Stimulated activated memory B cell treated with anti-CD40 and anti-IgM and Interleukin-4, amounts not matched to agents 10 μg/mL and 1 μg/mL and 100 μg/mL, for 72 hours (primary cell): Measurements from ENCODE around the gene HERC3.

ENCODE experiments used
- ATAC-seq: fragments of 150-1000 bp; cut with Tn5 transposase; 2 replicates; pipeline ENCODE4 v1.10.0; 2021
- H3K27ac Mint-ChIP-seq: one replicate; pipeline ENCODE4 v1.8.0; 2022; ENCODE audit warnings: mild to moderate bottlenecking, mixed read lengths
- H3K27me3 Mint-ChIP-seq: one replicate; pipeline ENCODE4 v1.8.0; 2022; ENCODE audit warnings: mixed read lengths
- H3K36me3 Mint-ChIP-seq: one replicate; pipeline ENCODE4 v1.8.0; 2022; ENCODE audit warnings: mixed read lengths
- H3K4me1 Mint-ChIP-seq: one replicate; pipeline ENCODE4 v1.8.0; 2022; ENCODE audit warnings: mixed read lengths
- H3K4me3 Mint-ChIP-seq: one replicate; pipeline ENCODE4 v1.8.0; 2022; ENCODE audit warnings: mild to moderate bottlenecking, moderate library complexity, mixed read lengths
- H3K9me3 Mint-ChIP-seq: one replicate; pipeline ENCODE4 v1.8.0; 2022; ENCODE audit warnings: mixed read lengths

Gene HERC3

DNA sequence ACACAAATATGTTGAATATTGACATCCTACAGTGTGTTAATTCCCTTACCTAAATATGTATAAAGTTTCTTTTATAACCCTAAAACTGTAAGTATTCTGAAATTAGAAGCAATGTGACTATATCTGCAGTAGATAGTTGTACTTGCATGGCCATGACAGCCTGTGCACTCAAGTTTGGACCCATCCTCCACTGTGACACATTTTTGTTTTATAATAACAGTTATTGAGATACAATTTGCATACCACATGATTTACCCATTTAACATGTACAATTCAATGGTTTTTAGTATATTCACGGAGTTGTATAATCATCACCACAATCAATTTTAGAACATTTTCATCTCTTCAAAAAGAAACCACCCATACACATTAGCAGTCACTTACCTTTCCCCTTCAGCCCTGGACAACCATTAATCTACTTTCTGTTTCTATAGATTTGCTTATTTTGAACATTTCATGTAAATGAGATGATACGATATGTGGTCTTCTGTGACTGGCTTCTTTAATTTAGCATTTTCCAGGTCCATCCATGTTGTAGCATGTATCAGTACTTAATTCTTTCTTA is 29.6 kb downstream of the HERC3 start:
- Mint-ChIP-seq H3K36me3 (peaks cover 70% of the 10 kb centered on the region), H3K4me3 (no peak overlapping the region), H3K9me3 (peaks cover 7% of the 10 kb centered on the region), H3K27me3 (no peaks in the 10 kb centered on the region), H3K27ac (no peak overlapping the region), H3K4me1 (peaks cover 40% of the 10 kb centered on the region)
- no peak for ATAC-seq

- ATAC-seq = no peak
- peaks cover 31% of the 10 kb centered on the region for H3K4me1 Mint-ChIP-seq
- H3K36me3 Mint-ChIP-seq = peaks cover 64% of the 10 kb centered on the region
- H3K4me3 Mint-ChIP-seq = no peak overlapping the region
- peaks cover 7% of the 10 kb centered on the region for H3K9me3 Mint-ChIP-seq
- H3K27me3 Mint-ChIP-seq = no peaks in the 10 kb centered on the region
- H3K27ac Mint-ChIP-seq = no peak overlapping the region
Measured at GRCh38 chr4:88623097-88623496, 30.8 kb downstream of the HERC3 start.

- Mint-ChIP-seq H3K36me3 (peaks cover 50% of the 10 kb centered on the region), H3K9me3 (peaks cover 13% of the 10 kb centered on the region), H3K27me3 (no peaks in the 10 kb centered on the region), H3K27ac (no peak overlapping the region), H3K4me3 (no peak overlapping the region), H3K4me1 (peaks cover 25% of the 10 kb centered on the region)
- no peak for ATAC-seq
Measured at GRCh38 chr4:88628746-88629145, 36.5 kb downstream of the HERC3 start.

DNA sequence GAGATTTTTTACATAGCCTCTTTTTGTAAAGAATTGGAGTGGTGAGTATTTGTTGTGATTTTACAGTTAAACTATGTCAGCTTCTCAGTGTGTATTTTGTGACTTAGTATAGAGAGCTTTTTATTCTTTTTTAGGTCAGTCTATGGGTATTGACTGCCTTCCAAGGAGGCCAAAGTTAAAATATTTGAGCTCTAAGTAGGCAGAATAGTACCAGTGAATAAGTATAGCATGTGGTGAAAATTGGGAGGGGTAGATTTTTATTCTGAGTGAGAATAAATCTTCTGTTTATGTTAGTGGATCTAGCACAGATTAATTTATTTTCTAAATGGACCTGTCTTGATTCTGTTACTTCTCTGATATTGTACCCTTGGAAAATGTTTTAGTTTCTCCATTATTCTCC is 37.5 kb downstream of the HERC3 start:
- ATAC-seq = no peak
- Mint-ChIP-seq H3K36me3 (peaks cover 42% of the 10 kb centered on the region), H3K4me1 (peaks cover 27% of the 10 kb centered on the region), H3K4me3 (no peak overlapping the region), H3K27me3 (no peaks in the 10 kb centered on the region), H3K27ac (no peak overlapping the region), H3K9me3 (peaks cover 11% of the 10 kb centered on the region)

GRCh38 chr4:88630756-88631155 is 38.5 kb downstream of the HERC3 start:
- no peak for ATAC-seq
- Mint-ChIP-seq H3K27ac (no peak overlapping the region), H3K27me3 (no peaks in the 10 kb centered on the region), H3K4me1 (peaks cover 35% of the 10 kb centered on the region), H3K4me3 (no peak overlapping the region), H3K9me3 (peaks cover 11% of the 10 kb centered on the region), H3K36me3 (peaks cover 43% of the 10 kb centered on the region)

DNA sequence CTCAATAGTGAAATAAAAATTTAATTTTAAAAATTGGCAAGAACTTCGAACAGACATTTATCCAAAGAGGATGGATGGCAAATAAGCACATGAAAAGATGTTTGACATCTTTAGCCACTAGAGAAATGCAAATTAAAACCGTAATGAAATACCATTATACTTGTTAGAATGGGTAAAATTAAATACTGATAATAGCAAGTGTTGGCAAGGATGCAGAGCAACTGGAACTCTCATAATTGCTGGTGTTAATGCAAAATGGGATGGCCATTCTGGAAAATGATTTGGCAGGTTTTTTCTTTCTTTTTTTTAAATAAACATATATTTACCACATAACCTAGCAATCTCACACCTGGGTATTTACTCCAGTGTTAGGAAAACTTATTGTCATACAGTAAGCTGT is 51.7 kb downstream of the HERC3 start:
- Mint-ChIP-seq H3K4me3 (no peak overlapping the region), H3K4me1 (peaks cover 34% of the 10 kb centered on the region), H3K9me3 (peaks cover 3% of the 10 kb centered on the region), H3K27me3 (no peaks in the 10 kb centered on the region), H3K27ac (no peak overlapping the region), H3K36me3 (peaks cover 2% of the 10 kb centered on the region)
- no peak for ATAC-seq

DNA sequence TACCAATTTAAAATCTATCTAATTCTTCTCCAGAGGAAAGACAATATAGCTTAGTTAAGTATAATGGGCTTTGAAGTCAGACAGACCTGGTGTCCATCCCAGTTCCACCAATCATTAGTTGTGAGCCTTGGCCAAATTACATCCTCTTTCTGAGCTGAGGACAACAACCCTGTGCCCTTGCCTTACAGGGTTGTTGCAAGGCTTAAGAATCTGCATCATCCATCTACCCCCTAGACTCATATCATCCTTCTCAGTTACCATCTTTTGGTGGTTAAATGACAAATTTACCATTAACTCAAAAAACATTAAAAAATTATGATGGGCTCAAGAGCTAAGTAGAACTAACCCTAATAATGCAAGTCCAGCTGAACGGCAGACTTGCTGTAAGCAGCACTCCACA is 53.7 kb downstream of the HERC3 start:
- Mint-ChIP-seq H3K27ac (no peak overlapping the region), H3K4me3 (no peak overlapping the region), H3K4me1 (peaks cover 23% of the 10 kb centered on the region), H3K27me3 (no peaks in the 10 kb centered on the region), H3K36me3 (no peaks in the 10 kb centered on the region), H3K9me3 (peaks cover 3% of the 10 kb centered on the region)
- ATAC-seq = no peak

GRCh38 chr4:88646528-88647280 is 54.4 kb downstream of the HERC3 start:
- H3K4me1 Mint-ChIP-seq = peaks cover 17% of the 10 kb centered on the region
- no peaks in the 10 kb centered on the region for H3K9me3 Mint-ChIP-seq
- ATAC-seq = no peak
- no peaks in the 10 kb centered on the region for H3K27me3 Mint-ChIP-seq
- no peak overlapping the region for H3K27ac Mint-ChIP-seq
- no peak overlapping the region for H3K4me3 Mint-ChIP-seq
- H3K36me3 Mint-ChIP-seq = no peaks in the 10 kb centered on the region

GRCh38 chr4:88649716-88650115 is 57.4 kb downstream of the HERC3 start:
- Mint-ChIP-seq H3K27me3 (no peaks in the 10 kb centered on the region), H3K36me3 (peaks cover 18% of the 10 kb centered on the region), H3K4me1 (peaks cover 17% of the 10 kb centered on the region), H3K9me3 (no peaks in the 10 kb centered on the region), H3K4me3 (no peak overlapping the region), H3K27ac (no peak overlapping the region)
- no peak for ATAC-seq

DNA sequence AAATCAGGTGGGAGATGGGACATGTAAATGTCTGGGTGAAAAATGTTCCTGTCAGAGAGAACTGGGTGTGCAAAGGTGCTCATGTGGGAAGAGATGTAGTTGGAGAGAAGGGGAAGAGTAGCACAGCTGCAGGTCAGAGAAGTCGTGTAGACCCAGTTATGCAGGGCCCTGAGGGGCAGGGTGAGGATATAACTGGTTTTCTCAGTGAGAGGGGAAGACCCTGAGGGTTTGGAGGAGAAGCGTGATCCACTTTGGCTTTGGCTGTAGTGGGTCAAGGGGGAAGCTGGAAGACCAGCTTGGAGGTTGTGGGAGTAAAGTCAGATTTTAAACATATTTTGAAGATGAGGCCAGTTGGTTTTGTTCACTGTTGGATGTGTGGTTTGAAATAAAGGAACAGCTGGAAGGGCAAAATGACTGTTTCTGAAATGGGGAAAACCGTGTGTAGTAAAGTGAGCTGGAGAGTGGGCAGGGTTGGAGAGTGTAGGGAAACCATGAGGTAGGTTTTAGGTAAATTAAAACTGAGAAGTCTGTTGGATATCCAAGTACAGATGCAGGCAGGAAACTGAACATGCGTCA is 61.2 kb downstream of the HERC3 start:
- Mint-ChIP-seq H3K4me3 (no peak overlapping the region), H3K27ac (no peak overlapping the region), H3K36me3 (peaks cover 43% of the 10 kb centered on the region), H3K9me3 (no peaks in the 10 kb centered on the region), H3K27me3 (no peaks in the 10 kb centered on the region), H3K4me1 (peaks cover 7% of the 10 kb centered on the region)
- ATAC-seq = no peak

DNA sequence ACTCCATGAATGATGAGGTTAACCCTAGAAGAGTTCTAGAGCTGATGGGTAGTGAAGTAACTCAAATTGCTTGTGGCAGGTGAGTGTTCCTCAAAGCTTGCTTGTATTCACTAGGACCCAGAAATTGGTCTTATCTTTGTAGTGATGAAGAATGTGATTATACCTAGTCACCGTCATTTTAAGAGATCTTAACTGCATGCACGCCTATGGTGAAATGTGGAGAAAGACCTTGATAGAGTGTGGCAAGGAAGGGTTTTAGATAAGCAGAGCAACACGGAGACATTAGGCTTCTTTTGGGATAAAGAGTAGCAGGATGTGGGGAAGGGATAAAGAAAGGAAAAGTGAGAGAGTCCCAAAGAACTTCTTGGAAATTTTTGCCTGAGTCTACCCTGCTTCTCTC is 62.9 kb downstream of the HERC3 start:
- no peak overlapping the region for H3K4me3 Mint-ChIP-seq
- no peaks in the 10 kb centered on the region for H3K9me3 Mint-ChIP-seq
- H3K36me3 Mint-ChIP-seq = peaks cover 43% of the 10 kb centered on the region
- no peak overlapping the region for H3K27ac Mint-ChIP-seq
- no peaks in the 10 kb centered on the region for H3K4me1 Mint-ChIP-seq
- no peak for ATAC-seq
- no peaks in the 10 kb centered on the region for H3K27me3 Mint-ChIP-seq

DNA sequence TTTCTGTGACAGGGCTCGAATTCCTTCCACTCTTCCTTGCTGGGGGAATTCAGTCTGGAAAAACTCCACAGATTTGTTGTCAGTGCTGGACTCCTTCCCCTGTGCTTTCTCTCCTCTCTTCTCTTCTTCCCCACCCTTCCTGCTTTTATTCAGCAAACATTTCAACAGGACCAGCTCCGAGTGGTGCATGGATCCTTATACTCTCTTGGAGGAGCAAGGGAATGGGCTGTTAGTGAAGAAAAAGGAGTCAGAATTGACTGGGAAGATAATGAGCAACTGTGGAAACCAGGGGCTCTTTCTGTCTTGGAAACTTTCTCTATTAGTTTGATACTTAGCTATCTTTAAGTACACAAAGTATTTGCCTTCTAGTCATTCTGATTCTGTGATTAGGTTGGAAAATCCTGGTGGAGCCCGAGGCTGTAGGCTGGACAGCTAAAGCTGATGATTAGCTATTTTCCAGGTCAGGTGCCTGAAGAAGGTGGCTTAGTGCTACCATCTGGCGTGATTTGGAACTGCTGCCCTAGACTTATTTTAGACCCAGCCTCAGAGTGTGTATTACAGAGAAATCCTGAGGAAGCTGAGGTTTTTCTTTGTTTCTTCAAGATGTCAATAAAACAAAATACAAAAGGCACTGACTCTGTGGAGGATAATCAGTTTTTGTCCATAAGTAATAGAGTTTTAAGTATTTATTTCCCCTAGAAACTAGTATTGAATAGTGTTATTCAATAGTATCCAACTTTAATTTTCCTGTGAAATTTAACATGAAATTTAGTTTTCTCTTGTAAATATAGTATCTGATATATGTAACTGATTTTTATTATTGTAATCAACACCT is 67.0 kb downstream of the HERC3 start:
- ATAC-seq = peak; percentile 66
- Mint-ChIP-seq H3K27ac (no peak overlapping the region), H3K36me3 (peaks cover 50% of the 10 kb centered on the region), H3K27me3 (no peaks in the 10 kb centered on the region), H3K4me1 (no peaks in the 10 kb centered on the region), H3K9me3 (no peaks in the 10 kb centered on the region), H3K4me3 (no peak overlapping the region)

DNA sequence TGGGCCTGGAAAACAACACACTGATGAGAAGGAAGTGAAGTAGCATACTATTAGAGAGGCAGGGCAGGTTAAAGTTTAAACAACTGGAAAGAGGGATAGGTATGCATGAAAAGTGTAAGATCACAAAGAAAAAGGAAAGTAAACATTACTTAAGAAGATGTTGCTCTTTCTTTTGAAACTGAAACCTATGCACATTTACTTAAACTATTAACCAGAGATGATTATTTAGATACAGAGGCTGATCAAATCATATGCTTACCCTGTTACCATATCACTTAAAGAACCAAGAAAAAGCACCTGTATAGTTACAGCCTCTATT is 67.6 kb downstream of the HERC3 start:
- Mint-ChIP-seq H3K4me3 (no peak overlapping the region), H3K36me3 (peaks cover 51% of the 10 kb centered on the region), H3K27me3 (no peaks in the 10 kb centered on the region), H3K27ac (no peak overlapping the region), H3K9me3 (no peaks in the 10 kb centered on the region), H3K4me1 (no peaks in the 10 kb centered on the region)
- ATAC-seq = no peak

DNA sequence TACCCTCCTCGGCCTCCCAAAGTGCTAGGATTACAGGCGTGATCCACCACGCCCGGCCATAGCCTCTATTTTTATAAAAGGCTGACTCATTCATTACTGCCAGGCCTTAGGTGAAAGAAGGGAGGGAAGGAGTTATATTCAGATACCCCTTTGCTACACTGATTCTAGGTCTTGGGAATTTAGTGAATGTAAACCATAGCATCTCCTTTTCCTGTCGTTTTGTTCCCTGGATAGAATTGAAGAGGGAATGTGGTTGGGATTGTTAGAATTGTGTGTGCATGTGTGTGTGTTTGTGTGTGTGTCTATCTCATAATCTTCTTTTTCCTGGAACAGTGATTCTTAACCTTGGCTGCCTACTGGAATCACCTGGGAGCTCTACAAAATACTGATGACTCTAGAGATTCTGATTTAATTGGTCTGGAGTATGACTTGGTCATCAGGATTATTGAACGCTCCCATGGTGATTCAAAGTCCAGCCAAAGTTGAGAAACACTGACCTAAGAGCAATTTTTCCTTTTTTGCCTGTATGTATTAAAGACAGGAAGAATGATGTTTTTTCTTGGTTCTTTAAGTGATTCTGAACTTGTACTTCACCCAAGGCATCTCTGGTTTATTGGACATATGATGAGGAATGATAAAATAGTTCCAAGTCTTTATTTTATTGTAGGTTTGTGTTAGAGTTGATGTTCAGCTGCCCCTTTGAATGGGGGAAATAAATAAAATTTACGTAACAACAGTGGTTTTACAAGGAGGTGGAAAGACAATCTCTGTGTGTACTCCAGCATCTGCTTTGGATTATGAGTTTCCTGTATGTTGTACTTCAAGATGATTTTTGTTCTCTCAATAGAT is 68.4 kb downstream of the HERC3 start:
- peaks cover 49% of the 10 kb centered on the region for H3K36me3 Mint-ChIP-seq
- no peaks in the 10 kb centered on the region for H3K4me1 Mint-ChIP-seq
- no peak overlapping the region for H3K4me3 Mint-ChIP-seq
- no peak for ATAC-seq
- no peaks in the 10 kb centered on the region for H3K27me3 Mint-ChIP-seq
- H3K27ac Mint-ChIP-seq = no peak overlapping the region
- no peaks in the 10 kb centered on the region for H3K9me3 Mint-ChIP-seq

GRCh38 chr4:88661739-88662138 is 69.5 kb downstream of the HERC3 start:
- Mint-ChIP-seq H3K27me3 (no peaks in the 10 kb centered on the region), H3K4me1 (no peaks in the 10 kb centered on the region)

More at GRCh38 chr4:88661739-88662138, 69.5 kb downstream of the HERC3 start:
- Mint-ChIP-seq H3K9me3 (no peaks in the 10 kb centered on the region), H3K27ac (no peak overlapping the region), H3K36me3 (peaks cover 41% of the 10 kb centered on the region), H3K4me3 (no peak overlapping the region)
- no peak for ATAC-seq
